H9 (cell line): ENCODE data around the gene AP2M1. TPM values are rescaled to one million over a fixed set of nuclear protein-coding genes. Genes with fewer than 3 reads are reported as not detected.

ENCODE experiments used
- DNase-seq: peaks from one replicate; pipeline ENCODE4 v3.0.0-alpha.2; 2017
- H2AFZ ChIP-seq: one replicate; pipeline ENCODE4 v1.6.1; 2013; ENCODE audit warnings: mild to moderate bottlenecking, low read length, control low read depth, moderate library complexity
- H2AK5ac ChIP-seq: 2 replicates; pipeline ENCODE4 v1.6.1; 2013; ENCODE audit warnings: low read length, control low read depth, mixed read lengths; ENCODE audit not compliant: insufficient read length
- H2BK120ac ChIP-seq: one replicate; pipeline ENCODE4 v1.6.1; 2013; ENCODE audit warnings: low read depth, mild to moderate bottlenecking, low read length, control low read depth, inconsistent platforms; ENCODE audit not compliant: poor library complexity, severe bottlenecking
- H2BK12ac ChIP-seq: 2 replicates; pipeline ENCODE4 v1.6.1; 2013; ENCODE audit warnings: low read length, control low read depth, mixed read lengths, low read depth; ENCODE audit not compliant: insufficient read length
- H2BK15ac ChIP-seq: 2 replicates; pipeline ENCODE4 v1.6.1; 2013; ENCODE audit warnings: low read depth, low read length, control low read depth
- H2BK20ac ChIP-seq: one replicate; pipeline ENCODE4 v1.6.1; 2013; ENCODE audit warnings: low read depth, mild to moderate bottlenecking, low read length, control low read depth, inconsistent platforms; ENCODE audit not compliant: poor library complexity, severe bottlenecking
- H2BK5ac ChIP-seq: 2 replicates; pipeline ENCODE4 v1.6.1; 2013; ENCODE audit warnings: low read length, control low read depth, mixed read lengths; ENCODE audit not compliant: insufficient read length
- H3K14ac ChIP-seq: 2 replicates; pipeline ENCODE4 v1.6.1; 2013; ENCODE audit warnings: low read length, control low read depth; ENCODE audit not compliant: insufficient read depth
- H3K18ac ChIP-seq: 2 replicates; pipeline ENCODE4 v1.6.1; 2013; ENCODE audit warnings: low read depth, mild to moderate bottlenecking, mixed read lengths, low read length, control low read depth; ENCODE audit not compliant: insufficient read length
- H3K23ac ChIP-seq: 2 replicates; pipeline ENCODE4 v1.6.1; 2013; ENCODE audit warnings: low read length, control low read depth, mixed read lengths, low read depth; ENCODE audit not compliant: insufficient read length
- H3K23me2 ChIP-seq: 2 replicates; pipeline ENCODE4 v1.6.1; 2013; ENCODE audit warnings: low read depth, mild to moderate bottlenecking, mixed read lengths, low read length, control low read depth; ENCODE audit not compliant: insufficient read length, poor library complexity, severe bottlenecking
- H3K27ac ChIP-seq: 2 replicates; pipeline ENCODE4 v1.5.1; 2013; ENCODE audit warnings: low read length, control low read depth, mixed read lengths, low read depth; ENCODE audit not compliant: insufficient read length
- H3K27me3 ChIP-seq: 2 replicates; pipeline ENCODE4 v1.6.1; 2013; ENCODE audit warnings: low read length, control low read depth, inconsistent platforms; ENCODE audit not compliant: insufficient read depth
- H3K4ac ChIP-seq: 2 replicates; pipeline ENCODE4 v1.6.1; 2013; ENCODE audit warnings: low read depth, mild to moderate bottlenecking, control low read depth, inconsistent platforms, low read length, moderate library complexity
- H3K4me1 ChIP-seq: 2 replicates; pipeline ENCODE4 v1.6.1; 2013; ENCODE audit warnings: low read length, control low read depth, inconsistent platforms; ENCODE audit not compliant: insufficient read depth
- H3K4me2 ChIP-seq: 2 replicates; pipeline ENCODE4 v1.6.1; 2013; ENCODE audit warnings: low read length, control low read depth, mixed read lengths; ENCODE audit not compliant: insufficient read length, insufficient read depth
- H3K56ac ChIP-seq: 2 replicates; pipeline ENCODE4 v1.6.1; 2013; ENCODE audit warnings: low read depth, mild to moderate bottlenecking, mixed read lengths, low read length, control low read depth; ENCODE audit not compliant: insufficient read length
- H3K79me1 ChIP-seq: 2 replicates; pipeline ENCODE4 v1.6.1; 2013; ENCODE audit warnings: low read depth, mild to moderate bottlenecking, moderate library complexity, low read length, control low read depth, inconsistent platforms; ENCODE audit not compliant: insufficient read depth, poor library complexity, severe bottlenecking
- H3K79me2 ChIP-seq: 2 replicates; pipeline ENCODE4 v1.6.1; 2013; ENCODE audit warnings: low read length, control low read depth, inconsistent platforms; ENCODE audit not compliant: insufficient read depth
- H3K9ac ChIP-seq: 2 replicates; pipeline ENCODE4 v1.6.1; 2013; ENCODE audit warnings: low read length, control low read depth, mixed read lengths; ENCODE audit not compliant: insufficient read length; ENCODE audit errors: extremely low read depth
- H3K9me3 ChIP-seq: one replicate; pipeline ENCODE4 v1.6.1; 2013; ENCODE audit warnings: low read depth, low read length, inconsistent platforms; ENCODE audit not compliant: control insufficient read depth
- H3T11ph ChIP-seq: one replicate; pipeline ENCODE4 v1.6.1; 2013; ENCODE audit warnings: mild to moderate bottlenecking, low read length, control low read depth, inconsistent platforms
- H4K20me1 ChIP-seq: one replicate; pipeline ENCODE4 v1.6.1; 2013; ENCODE audit not compliant: control insufficient read depth, insufficient read length, insufficient read depth
- H4K5ac ChIP-seq: 2 replicates; pipeline ENCODE4 v1.6.1; 2013; ENCODE audit warnings: low read depth, mild to moderate bottlenecking, mixed read lengths, low read length, control low read depth; ENCODE audit not compliant: insufficient read length
- H4K8ac ChIP-seq: replicated peaks from 2 replicates; pipeline ENCODE4 v1.6.1; 2013; ENCODE audit warnings: low read length, control low read depth, mixed read lengths, low read depth; ENCODE audit not compliant: insufficient read length
- H4K91ac ChIP-seq: 2 replicates; pipeline ENCODE4 v1.6.1; 2013; ENCODE audit warnings: low read depth, mild to moderate bottlenecking, moderate library complexity, mixed read lengths, low read length, control low read depth; ENCODE audit not compliant: insufficient read length
- H3K27ac Mint-ChIP-seq, 3 experiments: 2 replicates in 2 of 3; 3 replicates in 1 of 3; pipeline ENCODE4 v1.8.0; 2020 to 2021; ENCODE audit warnings: mixed read lengths in 3 of 3, mild to moderate bottlenecking in 1 of 3, moderate library complexity in 1 of 3
- H3K27me3 Mint-ChIP-seq: 2 replicates; pipeline ENCODE4 v1.8.0; 2021; ENCODE audit warnings: low read depth, mild to moderate bottlenecking, moderate library complexity, mixed read lengths
- H3K36me3 Mint-ChIP-seq, 3 experiments: 2 replicates in 2 of 3; 3 replicates in 1 of 3; pipeline ENCODE4 v1.8.0; 2020 to 2021; ENCODE audit warnings: low read depth in 3 of 3, mixed read lengths in 3 of 3; ENCODE audit not compliant: insufficient read depth in 1 of 3
- H3K4me1 Mint-ChIP-seq, 2 experiments: 2 replicates each; pipeline ENCODE4 v1.8.0; 2020; ENCODE audit warnings: mixed read lengths in 2 of 2
- H3K4me3 Mint-ChIP-seq, 2 experiments: 2 replicates in 1 of 2; 3 replicates in 1 of 2; pipeline ENCODE4 v1.8.0; 2020 to 2021; ENCODE audit warnings: mild to moderate bottlenecking in 2 of 2, mixed read lengths in 2 of 2, moderate library complexity in 1 of 2
- H3K9me3 Mint-ChIP-seq, 2 experiments: 2 replicates in 1 of 2; 3 replicates in 1 of 2; pipeline ENCODE4 v1.8.0; 2020; ENCODE audit warnings: mild to moderate bottlenecking in 2 of 2, mixed read lengths in 2 of 2, moderate library complexity in 1 of 2
- CTCF ChIP-seq: fragments of 200-600 bp; sonication (generic); conservative IDR thresholded peaks from 3 replicates; pipeline ENCODE4 v1.8.0; 2021; ENCODE audit warnings: antibody characterized with exemption, mild to moderate bottlenecking
- WGBS: extraction: QIAGEN DNeasy Blood & Tissue Kit; methylation state at CpG from one replicate; pipeline ENCODE4 v1.1.7; 2013; ENCODE audit warnings: missing lambda C conversion rate, low lambda C conversion rate, mixed read lengths; ENCODE audit not compliant: insufficient read length; ENCODE audit errors: extremely low coverage; 5-methylcytosine and 5-hydroxymethylcytosine counted together
- total RNA-seq: library from RNA; stranded (reverse); gene quantifications from 2 replicates; pipeline ENCODE4 v1.2.1, GENCODE V29; 2021

AP2M1 gene
- total RNA-seq, 1 experiment from 2014 or later, result 443 TPM

- H3K9me3 Mint-ChIP-seq, result no peaks in the 10 kb centered on the region; a peak in 1 of 5 replicates
Observed at GRCh38 chr3:184158404-184158803, 16.3 kb upstream of the AP2M1 start.

More at GRCh38 chr3:184158404-184158803, 16.3 kb upstream of the AP2M1 start:
- H2BK5ac ChIP-seq, result no peak overlapping the region
- H4K91ac ChIP-seq, result no peak overlapping the region
- H3K23ac ChIP-seq, result no peak overlapping the region
- H3K27me3 ChIP-seq, result no peaks in the 10 kb centered on the region
- H2BK12ac ChIP-seq, result no peak overlapping the region
- no peak overlapping the region for H2BK15ac ChIP-seq
- H2BK20ac ChIP-seq, result no peak overlapping the region
- H3K4me1 Mint-ChIP-seq, result peaks cover 11 to 21% of the 10 kb centered on the region in 2 experiments
- peaks cover 6% of the 10 kb centered on the region for H3K23me2 ChIP-seq
- no peak overlapping the region for H3K4me2 ChIP-seq
- H3K4me3 Mint-ChIP-seq, result no peak overlapping the region
- H3K27ac Mint-ChIP-seq, result peak overlapping the region in 2 of 3 experiments; percentile 36 to 70; a peak in 2 of 7 replicates
- no peak overlapping the region for H2AK5ac ChIP-seq
- H4K20me1 ChIP-seq, result no peaks in the 10 kb centered on the region
- peaks cover 23% of the 10 kb centered on the region; the same call in 1 of the 2 replicates for H3K79me2 ChIP-seq
- whole genome bisulfite sequencing, result no CpG with 5 or more reads among the region's 4 CpGs
- H2BK120ac ChIP-seq, result no peak overlapping the region
- no peak overlapping the region for H3K18ac ChIP-seq
- H3K9ac ChIP-seq, result no peak overlapping the region
- H4K8ac ChIP-seq, result no peak overlapping the region
- no peaks in the 10 kb centered on the region for H3K9me3 ChIP-seq
- H3K4me1 ChIP-seq, result no peaks in the 10 kb centered on the region; the same call in 1 of the 2 replicates
- no peak for DNase-seq
- no peak overlapping the region for H3K14ac ChIP-seq
- H3T11ph ChIP-seq, result no peak overlapping the region
- no peak overlapping the region for H4K5ac ChIP-seq
- H3K56ac ChIP-seq, result no peak overlapping the region
- H3K36me3 Mint-ChIP-seq, result peaks cover 5 to 21% (median 13%) of the 10 kb centered on the region in 3 experiments; a peak in 6 of 7 replicates
- H3K27ac ChIP-seq, result no peak overlapping the region
- H2AFZ ChIP-seq, result no peak overlapping the region
- no peak overlapping the region for H3K4ac ChIP-seq
- peaks cover 3% of the 10 kb centered on the region for H3K79me1 ChIP-seq
- no peak for TF ChIP-seq CTCF
- H3K27me3 Mint-ChIP-seq, result no peaks in the 10 kb centered on the region
